Activated naive CD4-positive, alpha-beta T cell treated with anti-CD3 and anti-CD28 coated beads, Interleukin-2, amount 10 ng/mL, durations not matched to agents 7 days and 5 days (primary cell): ENCODE data around the gene WDR62.
"Not testable (repeated sequence)": the region's sequence is repeated elsewhere in the genome, so short reads cannot be mapped to it uniquely, and the experiment has no call there.

Source experiments
- CTCF ChIA-PET: fragments of 350-600 bp; sonication (Branson Sonifier 250); formaldehyde crosslinking; loops from one replicate; lab custom pipeline; 2021; ENCODE audit warnings: antibody characterized with exemption; lab: Charles Lee
- DNase-seq: peaks from one replicate; pipeline ENCODE4 v3.0.0-alpha.2; 2020
- H3K27ac Mint-ChIP-seq: one replicate; pipeline ENCODE4 v1.8.0; 2021; ENCODE audit warnings: mild to moderate bottlenecking, moderate library complexity, mixed read lengths
- H3K27me3 Mint-ChIP-seq: one replicate; pipeline ENCODE4 v1.8.0; 2021; ENCODE audit warnings: mild to moderate bottlenecking, mixed read lengths
- H3K36me3 Mint-ChIP-seq: one replicate; pipeline ENCODE4 v1.8.0; 2021; ENCODE audit warnings: mixed read lengths
- H3K4me1 Mint-ChIP-seq: one replicate; pipeline ENCODE4 v1.8.0; 2021; ENCODE audit warnings: mixed read lengths
- H3K4me3 Mint-ChIP-seq: one replicate; pipeline ENCODE4 v1.8.0; 2021; ENCODE audit warnings: mild to moderate bottlenecking, moderate library complexity, mixed read lengths
- H3K9me3 Mint-ChIP-seq: one replicate; pipeline ENCODE4 v1.8.0; 2021; ENCODE audit warnings: mixed read lengths

Gene WDR62

GRCh38 chr19:36116344-36116637 lies 61.6 kb downstream of the WDR62 start:
- CTCF ChIA-PET: interaction anchor here (1.0 to 2.9 kb wide), 2 partner anchors 13 to 57 kb away, joined by 3 to 10 read pairs; no protein-coding TSS in a partner anchor
- Mint-ChIP-seq H3K4me3 (peak overlapping the region; percentile 84), H3K27me3 (peaks cover 9% of the 10 kb centered on the region), H3K36me3 (peaks cover 41% of the 10 kb centered on the region), H3K4me1 (peaks cover 45% of the 10 kb centered on the region), H3K9me3 (no peaks in the 10 kb centered on the region), H3K27ac (peak overlapping the region; percentile 93)
- DNase-seq: no peak

GRCh38 chr19:36120092-36120983 lies 65.6 kb downstream of the WDR62 start:
- CTCF ChIA-PET: no interaction called here
- no peak for DNase-seq
- no peak overlapping the region for H3K27ac Mint-ChIP-seq
- H3K9me3 Mint-ChIP-seq: no peaks in the 10 kb centered on the region
- peaks cover 45% of the 10 kb centered on the region for H3K36me3 Mint-ChIP-seq
- H3K4me3 Mint-ChIP-seq: no peak overlapping the region
- H3K4me1 Mint-ChIP-seq: peaks cover 26% of the 10 kb centered on the region
- H3K27me3 Mint-ChIP-seq: peaks cover under 1% of the 10 kb centered on the region

DNA sequence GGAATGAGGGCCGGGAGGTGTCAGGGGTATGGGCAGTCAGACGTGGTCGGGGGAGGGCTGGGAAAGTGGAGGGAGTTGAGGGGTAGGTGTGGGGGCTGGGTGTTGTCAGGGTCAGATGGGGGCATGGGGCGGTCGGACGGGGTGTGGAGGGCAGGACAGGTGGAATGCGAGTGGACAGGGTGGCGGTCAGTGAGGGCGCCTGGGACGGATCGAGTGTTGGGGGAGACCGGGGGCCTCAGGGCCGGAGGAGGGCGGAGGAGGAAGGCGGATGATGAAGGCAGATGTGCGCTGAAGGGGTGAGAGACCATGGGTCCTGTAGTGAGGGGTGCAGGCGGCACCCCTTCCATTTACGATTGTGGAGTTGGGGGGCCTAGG lies 66.3 kb downstream of the WDR62 start:
- no peak overlapping the region for H3K4me3 Mint-ChIP-seq
- H3K27ac Mint-ChIP-seq: no peak overlapping the region
- no peaks in the 10 kb centered on the region for H3K27me3 Mint-ChIP-seq
- no peak for DNase-seq
- peaks cover 51% of the 10 kb centered on the region for H3K36me3 Mint-ChIP-seq
- CTCF ChIA-PET: no interaction called here
- peaks cover 24% of the 10 kb centered on the region for H3K4me1 Mint-ChIP-seq
- H3K9me3 Mint-ChIP-seq: no peaks in the 10 kb centered on the region

- H3K4me1 Mint-ChIP-seq: peaks cover 17% of the 10 kb centered on the region
- CTCF ChIA-PET: no interaction called here
- peaks cover 48% of the 10 kb centered on the region for H3K36me3 Mint-ChIP-seq
- DNase-seq: no peak
- no peak overlapping the region for H3K27ac Mint-ChIP-seq
- no peaks in the 10 kb centered on the region for H3K9me3 Mint-ChIP-seq
- no peaks in the 10 kb centered on the region for H3K27me3 Mint-ChIP-seq
- H3K4me3 Mint-ChIP-seq: no peak overlapping the region
Observed at GRCh38 chr19:36121486-36122124, 66.9 kb downstream of the WDR62 start.

GRCh38 chr19:36125557-36125956 lies 70.9 kb downstream of the WDR62 start:
- Mint-ChIP-seq H3K9me3 (no peaks in the 10 kb centered on the region), H3K4me3 (no peak overlapping the region), H3K27ac (no peak overlapping the region), H3K36me3 (peaks cover 23% of the 10 kb centered on the region), H3K4me1 (peaks cover 16% of the 10 kb centered on the region), H3K27me3 (no peaks in the 10 kb centered on the region)
- CTCF ChIA-PET: interaction anchor here (4.5 to 7.1 kb wide), 2 partner anchors 43 to 48 kb away, joined by 29 to 54 read pairs; no protein-coding TSS in a partner anchor
- DNase-seq: no peak

DNA sequence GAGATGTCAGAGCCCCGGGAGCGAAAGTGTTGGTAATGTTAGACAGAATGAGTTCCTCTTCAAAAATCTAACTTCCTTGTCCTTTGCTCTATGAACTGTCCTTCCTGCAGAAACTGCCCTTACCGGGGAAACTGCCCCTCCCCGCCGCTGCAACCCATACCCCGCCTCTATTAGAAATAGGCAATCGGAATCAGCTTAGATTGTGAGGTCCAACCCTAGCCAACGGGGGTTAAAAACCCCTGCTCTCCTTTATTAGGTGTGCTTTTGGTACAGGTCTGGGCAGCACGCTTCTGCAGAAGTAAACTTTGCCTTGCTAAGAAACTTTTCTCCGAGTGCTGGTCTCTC lies 73.7 kb downstream of the WDR62 start:
- no peak for DNase-seq
- Mint-ChIP-seq H3K9me3 (no peaks in the 10 kb centered on the region), H3K36me3 (peaks cover 11% of the 10 kb centered on the region), H3K4me1 (peaks cover 36% of the 10 kb centered on the region), H3K4me3 (peak overlapping the region; percentile 79), H3K27me3 (no peaks in the 10 kb centered on the region), H3K27ac (peak overlapping the region; percentile 94)
- CTCF ChIA-PET: interaction anchor here (0.7 to 7.1 kb wide), 11 partner anchors 10 to 983 kb away, joined by 3 to 54 read pairs (median 4); partner anchors contain the start of genes CAPNS1, POLR2I, TBCB and ZFP14

DNA sequence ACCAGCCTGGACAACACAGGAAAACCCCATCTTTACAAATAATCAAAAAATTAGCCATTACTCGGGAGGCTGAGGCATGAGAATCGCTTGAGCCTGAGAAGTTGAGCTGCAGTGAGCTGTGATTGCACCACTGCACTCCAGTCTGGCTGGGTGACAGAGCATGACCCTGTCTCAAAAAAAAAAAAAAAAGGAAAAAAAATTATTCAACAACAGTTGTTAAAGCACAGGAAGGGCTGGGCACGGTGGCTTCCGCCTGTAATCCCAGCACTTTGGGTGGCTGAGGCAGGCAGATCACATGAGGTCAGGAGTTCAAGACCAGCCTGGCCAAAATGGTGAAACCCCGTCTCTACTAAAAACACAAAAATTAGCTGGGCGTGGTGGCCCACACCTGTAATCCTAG lies 76.5 kb downstream of the WDR62 start:
- H3K4me1 Mint-ChIP-seq: peaks cover 47% of the 10 kb centered on the region
- CTCF ChIA-PET: interaction anchor here (0.8 to 7.1 kb wide), 2 partner anchors 37 to 42 kb away, joined by 3 to 54 read pairs; no protein-coding TSS in a partner anchor
- DNase-seq, H3K4me3 Mint-ChIP-seq, H3K27ac Mint-ChIP-seq, H3K36me3 Mint-ChIP-seq, H3K27me3 Mint-ChIP-seq, H3K9me3 Mint-ChIP-seq: not testable (repeated sequence)

GRCh38 chr19:36134867-36135266 lies 80.2 kb downstream of the WDR62 start:
- H3K4me3 Mint-ChIP-seq, CTCF ChIA-PET, DNase-seq, H3K36me3 Mint-ChIP-seq, H3K27ac Mint-ChIP-seq, H3K27me3 Mint-ChIP-seq, H3K9me3 Mint-ChIP-seq: not testable (repeated sequence)
- peaks cover 51% of the 10 kb centered on the region for H3K4me1 Mint-ChIP-seq

- Mint-ChIP-seq H3K4me3 (no peak overlapping the region), H3K27ac (peak overlapping the region; percentile 60), H3K36me3 (peaks cover 13% of the 10 kb centered on the region), H3K4me1 (peaks cover 50% of the 10 kb centered on the region), H3K27me3 (peaks cover 10% of the 10 kb centered on the region), H3K9me3 (peaks cover 3% of the 10 kb centered on the region)
- CTCF ChIA-PET: interaction anchor here (0.6 to 5.5 kb wide), 2 partner anchors 8 to 341 kb away, joined by 3 to 28 read pairs; no protein-coding TSS in a partner anchor
- no peak for DNase-seq
Observed at GRCh38 chr19:36136964-36137686, 82.4 kb downstream of the WDR62 start.

- CTCF ChIA-PET: interaction anchor here (5.5 kb wide), 1 partner anchor 10 kb away, joined by 28 read pairs; no protein-coding TSS in a partner anchor
- Mint-ChIP-seq H3K27ac (peak overlapping the region; percentile 96), H3K4me3 (peak overlapping the region; percentile 96), H3K27me3 (peaks cover 10% of the 10 kb centered on the region), H3K9me3 (peaks cover 3% of the 10 kb centered on the region), H3K36me3 (peaks cover 23% of the 10 kb centered on the region), H3K4me1 (peaks cover 44% of the 10 kb centered on the region)
- no peak for DNase-seq
Observed at GRCh38 chr19:36139120-36139472, 84.4 kb downstream of the WDR62 start.

GRCh38 chr19:36139473-36140303 lies 85.0 kb downstream of the WDR62 start, which contains the start of gene CAPNS1:
Gene CAPNS1, plus strand, starts transcription at chr19:36140066. Its CDS starts 946 bp downstream, at chr19:36141012.
- Mint-ChIP-seq H3K4me3 (peak within 1 kb of the TSS; percentile 96), H3K4me1 (peaks cover 44% of the 10 kb centered on the region), H3K27me3 (peaks cover 8% of the 10 kb centered on the region), H3K9me3 (peaks cover 3% of the 10 kb centered on the region), H3K27ac (peak within 1 kb of the TSS; percentile 96), H3K36me3 (peaks cover 23% of the 10 kb centered on the region)
- DNase-seq: peak; percentile 94
- CTCF ChIA-PET: interaction anchor here (5.5 kb wide), 1 partner anchor 11 kb away, joined by 28 read pairs; no protein-coding TSS in a partner anchor

DNA sequence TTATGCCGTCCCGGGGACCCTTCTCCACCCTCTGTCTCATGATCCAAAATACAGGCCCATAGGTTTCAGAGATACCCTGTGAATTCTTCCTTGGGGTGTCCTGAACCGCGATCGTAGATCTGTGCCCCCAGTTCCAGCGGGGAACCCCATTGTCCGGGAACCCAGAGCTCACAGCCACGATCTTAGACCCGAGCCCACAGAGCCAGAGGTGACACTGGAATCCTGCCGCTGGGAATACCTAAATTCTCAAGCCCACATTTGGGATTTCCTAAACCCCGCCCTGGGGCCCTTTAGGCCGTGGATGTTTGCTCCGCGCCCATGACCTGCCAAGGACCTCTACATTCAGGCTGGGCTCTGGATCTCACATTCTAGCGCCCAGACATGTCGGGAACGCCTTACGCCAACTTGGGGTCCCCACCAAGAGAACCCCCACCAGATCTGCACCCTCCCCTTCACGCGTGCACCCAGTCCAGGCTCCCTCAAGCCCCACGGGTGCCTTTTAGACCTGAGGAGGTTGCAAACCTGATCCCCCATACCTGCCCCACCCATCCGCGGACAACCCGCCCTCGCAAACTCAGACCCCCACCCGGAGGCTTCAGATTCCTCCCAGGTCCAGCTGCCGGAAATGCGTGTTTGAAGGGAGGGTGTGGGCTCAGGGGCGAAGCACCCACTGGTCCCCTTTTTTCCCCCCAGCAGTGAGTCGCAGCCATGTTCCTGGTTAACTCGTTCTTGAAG lies 85.8 kb downstream of the WDR62 start:
- Mint-ChIP-seq H3K27me3 (peaks cover under 1% of the 10 kb centered on the region), H3K27ac (peak overlapping the region; percentile 96), H3K36me3 (peaks cover 23% of the 10 kb centered on the region), H3K4me3 (peak overlapping the region; percentile 96), H3K9me3 (peaks cover 3% of the 10 kb centered on the region), H3K4me1 (peaks cover 41% of the 10 kb centered on the region)
- CTCF ChIA-PET: interaction anchor here (5.5 kb wide), 1 partner anchor 12 kb away, joined by 28 read pairs; no protein-coding TSS in a partner anchor
- peak; percentile 72 for DNase-seq
